Measurements from ENCODE around the gene MRPL36.
"Not testable (repeated sequence)": the region's sequence is repeated elsewhere in the genome, so short reads cannot be mapped to it uniquely, and the experiment has no call there.

- TF ChIP-seq CTCF (conservative IDR thresholded peaks at IDR 0.05); EZH2 (IDR thresholded peaks at IDR 0.05; ENCODE audit: low read depth): not testable (repeated sequence)
Observed at GRCh38 chr5:1843761-1844160, 44.1 kb upstream of the MRPL36 start.
